Stomach (tissue), 9 donors: Measurements from ENCODE around the gene GALNT2. TPM values are rescaled to one million over a fixed set of nuclear protein-coding genes. Genes with fewer than 3 reads are reported as not detected.

Experiments used
- DNase-seq, 2 donors: peaks; one replicate each; pipeline versions ENCODE4 v3.0.0 to v3.0.0-alpha.2; 2013 to 2019
- H3K27ac ChIP-seq, 5 donors: fragments of 200-600 bp in 4 of 5; sonication (generic) in 4 of 5; one replicate each; pipeline ENCODE4 v1.5.1; 2013 to 2019; ENCODE audit warnings: mild to moderate bottlenecking in 1 of 5, moderate library complexity in 1 of 5
- H3K27me3 ChIP-seq, 3 donors: fragments of 200-600 bp; sonication (generic); one replicate each; pipeline ENCODE4 v1.5.1; 2017 to 2019; ENCODE audit warnings: mixed run types in 1 of 3
- H3K36me3 ChIP-seq, 4 donors: fragments of 200-600 bp; sonication (generic); 1 replicate in 3 of 4; 2 replicates in 1 of 4; pipeline ENCODE4 v1.5.1; 2016 to 2019
- H3K4me1 ChIP-seq, 4 donors: fragments of 200-600 bp; sonication (generic); one replicate each; pipeline ENCODE4 v1.5.1; 2016 to 2019
- H3K4me3 ChIP-seq, 4 donors: fragments of 200-600 bp; sonication (generic) in 3 of 4; one replicate each; pipeline ENCODE4 v1.5.1; 2016 to 2019; ENCODE audit warnings: mild to moderate bottlenecking in 1 of 4
- H3K9me3 ChIP-seq, 4 donors: fragments of 200-600 bp; sonication (generic); one replicate each; pipeline ENCODE4 v1.5.1; 2016 to 2019
- CTCF ChIP-seq, 7 experiments: fragments of 450-650 bp in 4 of 7; fragments of 200-600 bp in 3 of 7; sonication (generic) in 3 of 7; IDR thresholded peaks; one replicate each; pipeline ENCODE4 v1.5.1; 2016 to 2019; ENCODE audit warnings: antibody characterized with exemption in 7 of 7, control low read depth in 2 of 7, mild to moderate bottlenecking in 1 of 7
- EP300 ChIP-seq: sonication (generic); formaldehyde crosslinking; IDR thresholded peaks from one replicate; pipeline ENCODE4 v1.6.1; 2017; ENCODE audit warnings: antibody characterized with exemption
- POLR2A ChIP-seq, 4 donors: fragments of 450-650 bp; IDR thresholded peaks; one replicate each; pipeline ENCODE4 v1.6.1; 2016; ENCODE audit warnings: antibody characterized with exemption in 4 of 4, control low read depth in 2 of 4, mild to moderate bottlenecking in 1 of 4, moderate library complexity in 1 of 4
- POLR2AphosphoS5 ChIP-seq, 3 donors: sonication (generic); formaldehyde crosslinking; IDR thresholded peaks; one replicate each; pipeline ENCODE4 v1.6.1; 2016; ENCODE audit warnings: antibody characterized with exemption in 3 of 3
- WGBS, 5 donors: extraction: QIAGEN DNeasy Blood & Tissue Kit in 3 of 5; methylation state at CpG; one replicate each; pipeline versions ENCODE4 v1.1.5 to v1.1.7; 2013 to 2018; 5-methylcytosine and 5-hydroxymethylcytosine counted together
- intact Hi-C: fragments of 100-400 bp; cut with DNase I; formaldehyde crosslinking; loops from one replicate; pipeline ENCODE4 v1.15.1; 2023; ENCODE audit warnings: low total_unique reads
- polyA plus RNA-seq, 3 donors: library from polyadenylated mRNA; stranded (reverse); fragments of 200-250 nt; gene quantifications; one replicate each; pipeline ENCODE4 v1.2.3, GENCODE V29; 2013
- total RNA-seq, 5 donors: library from RNA; depleted of rRNA; stranded (reverse); fragments of >200 nt; gene quantifications; one replicate each; pipeline versions ENCODE4 v1.1.0 to v1.2.3, GENCODE V29; 2014 to 2016
- donor health status: healthy with polysubstance abuse.
- donor health status: Bipolar disorder and iron deficiency.
- donor health status: healthy.

The GALNT2 gene
- total and polyA plus RNA-seq, 8 donors: 5.5 to 101 (median 43.1) TPM

- no peak for DNase-seq
- H3K36me3 ChIP-seq: peaks cover 39 to 99% (median 95%) of the 10 kb centered on the region in 4 donors
Observed at GRCh38 chr1:230246551-230246950, 179.5 kb downstream of the GALNT2 start.

GRCh38 chr1:230248016-230248888, 181.2 kb downstream of the GALNT2 start:
- 87 to 97% (median 93%) methylated on average over 8 of the region's 8 CpGs for WGBS, 5 donors
- Histone ChIP-seq H3K27ac (no peak overlapping the region), H3K4me1 (peaks cover 0 to 20% (median 4%) of the 10 kb centered on the region in 4 donors), H3K4me3 (no peak overlapping the region), H3K9me3 (no peaks in the 10 kb centered on the region), H3K27me3 (no peaks in the 10 kb centered on the region), H3K36me3 (peaks cover 39 to 99% (median 96%) of the 10 kb centered on the region in 4 donors)
- TF ChIP-seq POLR2AphosphoS5 (IDR thresholded peaks at IDR 0.05): no peak
- TF ChIP-seq CTCF (IDR thresholded peaks at IDR 0.05): no peak
- TF ChIP-seq EP300: no peak
- TF ChIP-seq POLR2A (IDR thresholded peaks at IDR 0.05): no peak
- intact Hi-C loops: no loop called here
- no peak for DNase-seq

More at GRCh38 chr1:230246551-230246950, 179.5 kb downstream of the GALNT2 start:
- Histone ChIP-seq H3K4me3 (no peak overlapping the region), H3K9me3 (no peaks in the 10 kb centered on the region), H3K4me1 (peaks cover 0 to 23% (median 4%) of the 10 kb centered on the region in 4 donors), H3K27me3 (no peaks in the 10 kb centered on the region), H3K27ac (no peak overlapping the region)
- intact Hi-C loops: no loop called here
- 85 to 97% (median 93%) methylated on average over 4 of the region's 4 CpGs for WGBS, 5 donors
- TF ChIP-seq EP300 (no peak), POLR2A (IDR thresholded peaks at IDR 0.05) (no peak), CTCF (IDR thresholded peaks at IDR 0.05) (no peak), POLR2AphosphoS5 (IDR thresholded peaks at IDR 0.05) (no peak)

GRCh38 chr1:230248889-230249270, 181.8 kb downstream of the GALNT2 start:
- H3K9me3 ChIP-seq: no peaks in the 10 kb centered on the region
- no peak for DNase-seq
- H3K36me3 ChIP-seq: peaks cover 36 to 97% (median 96%) of the 10 kb centered on the region in 4 donors
- peaks cover 0 to 18% (median 4%) of the 10 kb centered on the region in 4 donors for H3K4me1 ChIP-seq
- no peak overlapping the region for H3K27ac ChIP-seq
- H3K27me3 ChIP-seq: no peaks in the 10 kb centered on the region
- TF ChIP-seq CTCF (IDR thresholded peaks at IDR 0.05) (no peak), POLR2A (IDR thresholded peaks at IDR 0.05) (no peak), EP300 (no peak), POLR2AphosphoS5 (IDR thresholded peaks at IDR 0.05) (no peak)
- 75 to 85% (median 83%) methylated on average over 7 of the region's 7 CpGs for WGBS, 5 donors
- no peak overlapping the region for H3K4me3 ChIP-seq
- intact Hi-C loops: no loop called here

GRCh38 chr1:230249695-230250480, 182.8 kb downstream of the GALNT2 start:
- peaks cover 36 to 98% (median 96%) of the 10 kb centered on the region in 4 donors for H3K36me3 ChIP-seq
- WGBS, 5 donors: 89 to 96% (median 95%) methylated on average over 11 of the region's 11 CpGs

More at GRCh38 chr1:230249695-230250480, 182.8 kb downstream of the GALNT2 start:
- TF ChIP-seq EP300 (no peak), POLR2AphosphoS5 (IDR thresholded peaks at IDR 0.05) (no peak), CTCF (IDR thresholded peaks at IDR 0.05) (no peak), POLR2A (IDR thresholded peaks at IDR 0.05) (no peak)
- DNase-seq: no peak
- Histone ChIP-seq H3K27me3 (no peaks in the 10 kb centered on the region), H3K27ac (no peak overlapping the region), H3K9me3 (no peaks in the 10 kb centered on the region), H3K4me3 (no peak overlapping the region), H3K4me1 (peaks cover 0 to 18% (median 4%) of the 10 kb centered on the region in 4 donors)
- intact Hi-C loops: no loop called here
